Measurements from ENCODE around the gene KMT5C.
A peak's percentile ranks its signal among the peaks of the same experiment; 100 is the strongest.

Gene KMT5C

GRCh38 chr19:55368701-55369563 lies 29.3 kb downstream of the KMT5C start:
- DNase-seq (ENCODE audit: low spot score): peak; percentile 89

- DNase-seq (ENCODE audit: low spot score): peak; percentile 97
Observed at GRCh38 chr19:55369653-55370304, 30.1 kb downstream of the KMT5C start.

DNA sequence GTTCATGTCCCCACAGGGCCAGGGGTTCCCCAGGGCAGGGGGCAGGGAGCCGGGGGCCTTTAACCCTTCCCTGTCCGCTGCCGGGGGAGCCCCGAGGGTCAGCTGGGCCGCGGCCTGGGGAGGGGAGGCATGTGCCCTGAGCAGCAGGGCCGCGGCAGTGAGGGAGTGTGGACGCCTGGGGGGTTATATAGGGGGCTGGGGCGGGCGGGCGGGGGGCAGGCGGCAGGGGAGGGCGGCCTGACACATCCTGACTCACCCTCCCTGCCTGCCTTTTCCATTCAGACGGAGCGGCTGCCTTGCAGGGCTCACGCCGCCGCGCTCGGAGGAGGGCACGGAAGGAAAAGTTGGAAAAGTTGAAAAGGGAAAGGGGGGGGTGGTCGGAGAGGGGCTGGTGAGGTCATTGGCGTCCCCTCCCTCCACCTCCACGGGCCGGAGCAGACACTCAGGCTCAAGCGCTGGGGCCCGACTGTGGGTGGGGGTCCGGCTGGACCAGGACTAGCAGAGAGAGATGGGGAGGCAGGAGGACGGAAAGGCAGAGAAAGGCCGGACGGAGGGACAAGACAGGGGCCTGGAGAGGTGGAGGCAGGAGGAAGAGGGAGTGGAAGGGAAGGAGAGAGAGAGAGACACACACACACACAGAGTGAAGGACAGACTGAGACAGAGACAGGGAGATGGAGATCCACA lies 30.8 kb downstream of the KMT5C start, which contains the start of gene IL11:
Gene IL11, minus strand, starts transcription at position 159 of the 684 bp plus-strand sequence. Its CDS starts 153 bp downstream, at position 6.
- peak; percentile 89 for DNase-seq (ENCODE audit: low spot score)

DNA sequence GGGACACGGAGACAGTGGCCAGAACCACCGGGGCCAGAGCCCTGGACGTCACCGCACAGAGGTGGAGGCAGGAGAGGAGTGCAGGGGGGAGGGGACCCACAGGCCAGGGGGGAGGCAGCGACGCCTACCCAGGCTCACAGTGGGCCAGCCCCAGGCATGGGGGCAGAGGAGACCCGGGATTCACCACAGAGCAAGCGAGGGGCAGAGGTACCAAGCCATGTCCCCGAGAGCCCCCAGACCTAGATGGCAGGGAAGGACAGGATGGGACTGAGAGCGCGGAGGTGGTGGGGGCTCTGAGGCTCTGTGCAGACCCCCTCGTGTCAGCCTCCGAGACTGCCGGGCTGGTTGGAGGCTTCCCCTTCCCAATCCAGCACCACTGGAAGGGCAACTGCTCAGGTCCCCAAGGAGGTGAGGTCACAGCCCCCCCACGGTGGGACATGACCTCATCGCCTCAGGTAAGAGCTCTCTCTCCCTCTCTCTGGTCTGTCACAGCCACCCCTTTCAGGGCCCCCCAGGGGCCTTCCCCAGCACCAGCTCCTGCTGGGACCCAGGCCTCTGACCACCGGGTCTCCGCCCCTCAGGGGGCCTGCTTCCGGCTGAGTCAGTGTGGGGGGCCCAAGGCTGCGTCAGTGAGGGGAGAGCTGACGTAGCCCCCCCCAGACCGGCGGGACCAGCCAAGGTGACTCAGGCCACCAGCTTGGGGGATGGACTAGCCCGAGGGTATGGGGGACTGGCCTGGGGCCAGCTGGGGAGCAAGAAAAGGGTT lies 32.8 kb downstream of the KMT5C start:
- DNase-seq (ENCODE audit: low spot score): no peak

GRCh38 chr19:55373306-55373992 lies 33.8 kb downstream of the KMT5C start:
- DNase-seq (ENCODE audit: low spot score): no peak

GRCh38 chr19:55373993-55374757 lies 34.5 kb downstream of the KMT5C start:
- DNase-seq (ENCODE audit: low spot score): peak; percentile 76

- no peak for DNase-seq (ENCODE audit: low spot score)
Observed at GRCh38 chr19:55376241-55376933, 36.7 kb downstream of the KMT5C start, which contains the start of gene TMEM190. Gene TMEM190 (plus strand): TSS chr19:55376826. CDS start chr19:55376854, 28 bp downstream.

GRCh38 chr19:55377356-55378131 lies 37.9 kb downstream of the KMT5C start:
- no peak for DNase-seq (ENCODE audit: low spot score)

DNA sequence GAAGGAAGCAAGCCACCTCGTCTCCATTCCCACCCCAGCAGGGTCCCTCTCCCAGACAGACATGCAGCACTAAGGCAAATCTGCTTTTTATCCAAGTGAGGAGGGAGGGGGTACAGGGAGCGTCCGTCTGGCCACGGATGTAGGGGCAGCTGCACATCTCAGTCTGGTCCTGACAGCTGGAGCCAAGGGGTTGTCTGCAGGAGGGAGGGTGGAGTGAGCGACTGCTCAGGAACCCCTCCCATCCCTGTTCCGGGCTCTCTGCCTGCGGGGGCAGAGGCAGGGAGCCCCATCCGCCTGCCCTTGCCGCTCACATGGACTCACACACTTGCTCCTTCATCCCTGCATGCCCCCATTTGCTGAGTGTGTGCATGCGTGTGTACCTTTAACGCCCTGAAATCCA lies 39.5 kb downstream of the KMT5C start:
- no peak for DNase-seq (ENCODE audit: low spot score)

DNA sequence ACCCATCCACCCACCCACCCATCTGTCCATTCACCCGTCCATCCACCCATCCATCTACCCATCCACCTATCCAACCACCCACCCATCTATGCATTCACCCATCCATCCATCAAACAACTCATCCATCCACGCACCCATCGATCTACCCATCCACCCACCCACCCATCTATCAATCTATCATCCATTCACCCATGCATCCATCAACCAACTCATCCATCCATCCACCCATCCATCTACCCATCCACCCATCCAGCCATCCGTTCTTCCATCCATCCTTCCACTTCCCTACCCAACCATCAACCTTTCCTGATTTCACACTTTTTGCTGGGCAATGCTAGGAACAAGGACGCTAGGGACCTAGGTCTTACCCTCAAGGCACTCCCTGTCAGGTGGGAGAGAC lies 42.3 kb downstream of the KMT5C start:
- DNase-seq (ENCODE audit: low spot score): no peak

- no peak for DNase-seq (ENCODE audit: low spot score)
Observed at GRCh38 chr19:55382522-55383054, 42.9 kb downstream of the KMT5C start.

DNA sequence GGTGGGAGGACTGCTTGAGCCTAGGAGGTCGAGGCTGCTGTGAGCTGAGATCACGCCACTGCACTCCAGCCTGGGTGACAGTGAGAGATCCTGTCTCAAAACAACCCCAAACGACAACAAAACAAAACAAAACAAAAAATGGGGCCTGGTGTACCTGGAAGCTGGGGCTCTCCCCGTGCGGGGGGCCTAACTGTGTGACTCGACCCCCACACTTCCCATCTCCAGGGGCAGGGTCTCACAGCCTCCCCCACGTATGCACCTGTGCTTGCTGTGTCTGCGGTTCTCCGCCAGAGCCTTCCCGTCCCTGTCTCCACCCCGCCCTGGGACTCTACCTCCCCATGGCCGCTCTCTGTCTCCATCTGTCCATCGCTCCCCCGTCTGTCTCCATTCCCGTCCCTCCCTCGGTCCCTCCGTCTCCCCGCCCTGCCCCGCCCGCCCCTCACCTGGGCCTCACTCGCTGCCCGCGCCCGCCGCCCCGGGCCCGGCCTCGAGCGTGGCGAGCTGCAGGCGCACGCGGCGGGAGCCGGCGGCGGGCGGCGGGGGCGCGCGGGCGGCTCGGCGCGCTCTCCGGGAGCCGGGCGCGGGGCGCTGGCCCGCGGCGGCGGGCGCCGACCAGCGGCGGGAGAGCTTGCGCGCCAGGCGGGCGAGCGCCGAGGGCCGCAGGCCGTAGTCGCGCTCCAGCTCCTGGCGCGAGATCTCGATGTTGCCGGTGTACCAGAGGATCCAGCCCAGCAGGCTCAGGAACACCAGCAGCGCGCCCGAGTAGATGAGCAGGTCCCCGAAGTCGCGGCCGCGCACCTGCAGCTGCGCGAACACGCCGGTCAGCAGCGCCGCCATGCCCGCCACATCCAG lies 43.8 kb downstream of the KMT5C start:
- peak; percentile 89 for DNase-seq (ENCODE audit: low spot score)

GRCh38 chr19:55384131-55384919 lies 44.6 kb downstream of the KMT5C start, which contains the start of gene TMEM238:
Gene TMEM238 (minus strand): TSS chr19:55384292. CDS start chr19:55384259, 33 bp downstream.
- DNase-seq (ENCODE audit: low spot score): no peak

GRCh38 chr19:55384920-55385723 lies 45.4 kb downstream of the KMT5C start:
- DNase-seq (ENCODE audit: low spot score): peak; percentile 95

DNA sequence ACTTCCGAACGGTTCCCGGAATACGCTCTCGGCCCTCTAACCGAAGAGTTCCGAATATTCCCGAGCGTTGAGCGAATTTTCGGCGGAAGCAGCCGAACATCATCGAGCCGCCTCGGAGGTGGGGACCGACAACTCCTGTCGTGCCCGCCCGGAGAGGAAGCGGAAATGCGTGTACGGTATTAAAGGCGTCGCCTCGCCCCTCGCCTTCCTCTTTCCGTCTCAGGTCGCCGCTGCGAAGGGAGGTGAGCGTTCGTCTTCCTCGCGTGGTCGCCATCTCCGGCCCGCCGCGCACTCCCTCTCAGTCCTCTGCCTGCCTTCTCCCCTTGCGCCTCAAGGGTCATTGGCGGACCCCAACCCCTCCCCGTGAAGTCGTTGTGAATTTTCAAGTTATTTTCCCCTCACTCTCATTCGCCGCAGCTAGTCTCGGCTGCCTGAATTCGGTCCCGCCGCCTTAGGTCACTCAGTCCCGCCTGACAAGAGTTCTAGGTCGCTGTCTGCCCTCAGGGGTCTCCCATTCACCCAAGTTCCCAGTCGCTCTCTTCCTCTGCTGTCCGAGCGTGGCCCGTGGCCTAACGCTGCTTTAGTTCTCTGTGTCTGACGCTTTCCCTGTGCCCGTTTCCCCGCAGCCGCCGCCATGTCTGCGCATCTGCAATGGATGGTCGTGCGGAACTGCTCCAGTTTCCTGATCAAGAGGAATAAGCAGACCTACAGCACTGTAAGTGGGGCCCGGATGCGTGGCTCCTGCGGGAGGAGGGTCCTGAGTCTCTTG lies 46.2 kb downstream of the KMT5C start, which contains the start of gene RPL28:
Gene RPL28, plus strand, starts transcription at position 209 of the 769 bp plus-strand sequence. Its CDS starts 426 bp downstream, at position 635.
- peak; percentile 97 for DNase-seq (ENCODE audit: low spot score)

Data from AG08396 (cell line).